Activated CD4-positive, alpha-beta memory T cell treated with anti-CD3 and anti-CD28 coated beads, Interleukin-2, amount 10 ng/mL, durations not matched to agents 7 days and 5 days (primary cell): ENCODE measurements around the gene FAM170B. TPM values are rescaled to one million over a fixed set of nuclear protein-coding genes. Genes with fewer than 3 reads are reported as not detected.
A peak's percentile ranks its signal among the peaks of the same experiment; 100 is the strongest.

Source experiments
- CTCF ChIA-PET: fragments of 350-600 bp; sonication (Branson Sonifier 250); formaldehyde crosslinking; loops from one replicate; lab custom pipeline; 2021; ENCODE audit warnings: antibody characterized with exemption, inconsistent platforms; lab: Charles Lee
- POLR2A ChIA-PET: fragments of 350-600 bp; sonication (Branson Sonifier 250); formaldehyde crosslinking; loops from one replicate; lab custom pipeline; 2021; ENCODE audit warnings: antibody characterized with exemption; lab: Charles Lee
- DNase-seq: peaks from one replicate; pipeline ENCODE4 v3.0.0-alpha.2; 2020
- H3K27ac Mint-ChIP-seq: one replicate; pipeline ENCODE4 v1.8.0; 2021; ENCODE audit warnings: mild to moderate bottlenecking, mixed read lengths
- H3K27me3 Mint-ChIP-seq: one replicate; pipeline ENCODE4 v1.8.0; 2021; ENCODE audit warnings: mixed read lengths
- H3K36me3 Mint-ChIP-seq: one replicate; pipeline ENCODE4 v1.8.0; 2021; ENCODE audit warnings: low read depth, mixed read lengths
- H3K4me1 Mint-ChIP-seq: one replicate; pipeline ENCODE4 v1.8.0; 2021; ENCODE audit warnings: mixed read lengths
- H3K4me3 Mint-ChIP-seq: one replicate; pipeline ENCODE4 v1.8.0; 2021; ENCODE audit warnings: mild to moderate bottlenecking, mixed read lengths
- H3K9me3 Mint-ChIP-seq: one replicate; pipeline ENCODE4 v1.8.0; 2021; ENCODE audit warnings: mixed read lengths
- total RNA-seq, 2 experiments: library from RNA; stranded (reverse); gene quantifications; one replicate each; pipeline ENCODE4 v1.2.3, GENCODE V29; 2021

The FAM170B gene
- total RNA-seq, 2 experiments from 2014 or later: 0.15 to 0.33 TPM

GRCh38 chr10:49174261-49174925 is 40.6 kb upstream of the FAM170B start:
- no peak for DNase-seq

GRCh38 chr10:49173853-49174252 is 40.0 kb upstream of the FAM170B start:
- peaks cover 43% of the 10 kb centered on the region for H3K36me3 Mint-ChIP-seq
- H3K4me3 Mint-ChIP-seq: no peak overlapping the region
- DNase-seq: no peak
- POLR2A ChIA-PET: no interaction called here
- H3K4me1 Mint-ChIP-seq: peaks cover 83% of the 10 kb centered on the region
- no peaks in the 10 kb centered on the region for H3K9me3 Mint-ChIP-seq
- peak overlapping the region; percentile 2 for H3K27ac Mint-ChIP-seq
- no peaks in the 10 kb centered on the region for H3K27me3 Mint-ChIP-seq
- CTCF ChIA-PET: interaction anchor here (1.6 to 2.1 kb wide), 2 partner anchors 10 to 12 kb away, joined by 5 read pairs; no protein-coding TSS in a partner anchor

More at GRCh38 chr10:49174261-49174925, 40.6 kb upstream of the FAM170B start:
- Mint-ChIP-seq H3K27ac (peak overlapping the region; percentile 9), H3K36me3 (peaks cover 41% of the 10 kb centered on the region), H3K4me3 (no peak overlapping the region), H3K4me1 (peaks cover 83% of the 10 kb centered on the region), H3K9me3 (no peaks in the 10 kb centered on the region), H3K27me3 (no peaks in the 10 kb centered on the region)
- POLR2A ChIA-PET: no interaction called here
- CTCF ChIA-PET: interaction anchor here (1.6 to 2.1 kb wide), 2 partner anchors 10 to 12 kb away, joined by 5 read pairs; no protein-coding TSS in a partner anchor

GRCh38 chr10:49173201-49173772 is 39.5 kb upstream of the FAM170B start:
- peak overlapping the region; percentile 2 for H3K27ac Mint-ChIP-seq
- ChIA-PET CTCF (interaction anchor here (1.6 to 2.1 kb wide), 2 partner anchors 9 to 11 kb away, joined by 5 read pairs; no protein-coding TSS in a partner anchor), POLR2A (no interaction called here)
- no peak overlapping the region for H3K4me3 Mint-ChIP-seq
- no peaks in the 10 kb centered on the region for H3K9me3 Mint-ChIP-seq
- H3K4me1 Mint-ChIP-seq: peaks cover 81% of the 10 kb centered on the region
- H3K36me3 Mint-ChIP-seq: peaks cover 38% of the 10 kb centered on the region
- DNase-seq: no peak
- no peaks in the 10 kb centered on the region for H3K27me3 Mint-ChIP-seq

GRCh38 chr10:49172777-49173132 is 38.9 kb upstream of the FAM170B start:
- POLR2A ChIA-PET: no interaction called here
- no peaks in the 10 kb centered on the region for H3K9me3 Mint-ChIP-seq
- H3K4me1 Mint-ChIP-seq: peaks cover 80% of the 10 kb centered on the region
- H3K36me3 Mint-ChIP-seq: peaks cover 37% of the 10 kb centered on the region
- CTCF ChIA-PET: interaction anchor here (1.6 to 2.1 kb wide), 2 partner anchors 9 to 11 kb away, joined by 5 read pairs; no protein-coding TSS in a partner anchor
- DNase-seq: no peak
- H3K27me3 Mint-ChIP-seq: no peaks in the 10 kb centered on the region
- H3K4me3 Mint-ChIP-seq: no peak overlapping the region
- no peak overlapping the region for H3K27ac Mint-ChIP-seq

- peaks cover 36% of the 10 kb centered on the region for H3K36me3 Mint-ChIP-seq
- H3K9me3 Mint-ChIP-seq: no peaks in the 10 kb centered on the region
- CTCF ChIA-PET: interaction anchor here (1.6 to 2.1 kb wide), 2 partner anchors 8 to 10 kb away, joined by 5 read pairs; no protein-coding TSS in a partner anchor
- no peak overlapping the region for H3K4me3 Mint-ChIP-seq
- POLR2A ChIA-PET: no interaction called here
- no peak overlapping the region for H3K27ac Mint-ChIP-seq
- peaks cover 77% of the 10 kb centered on the region for H3K4me1 Mint-ChIP-seq
- no peak for DNase-seq
- H3K27me3 Mint-ChIP-seq: no peaks in the 10 kb centered on the region
Observed at GRCh38 chr10:49172061-49172776, 38.4 kb upstream of the FAM170B start.

- Mint-ChIP-seq H3K4me3 (no peak overlapping the region), H3K27ac (no peak overlapping the region), H3K9me3 (no peaks in the 10 kb centered on the region), H3K4me1 (peaks cover 76% of the 10 kb centered on the region), H3K27me3 (no peaks in the 10 kb centered on the region), H3K36me3 (peaks cover 38% of the 10 kb centered on the region)
- ChIA-PET POLR2A (no interaction called here), CTCF (no interaction called here)
- DNase-seq: no peak
Observed at GRCh38 chr10:49171326-49172060, 37.7 kb upstream of the FAM170B start.

GRCh38 chr10:49170632-49171325 is 37.0 kb upstream of the FAM170B start:
- ChIA-PET POLR2A (interaction anchor here (1.2 kb wide), 1 partner anchor 18 kb away, joined by 3 read pairs; the partner anchor contains the start of gene TMEM273), CTCF (interaction anchor here (1.0 kb wide), 1 partner anchor 15 kb away, joined by 3 read pairs; no protein-coding TSS in a partner anchor)
- Mint-ChIP-seq H3K9me3 (no peaks in the 10 kb centered on the region), H3K27ac (peak overlapping the region; percentile 24), H3K36me3 (peaks cover 40% of the 10 kb centered on the region), H3K27me3 (no peaks in the 10 kb centered on the region), H3K4me1 (peaks cover 72% of the 10 kb centered on the region), H3K4me3 (no peak overlapping the region)
- DNase-seq: no peak

- H3K36me3 Mint-ChIP-seq: peaks cover 40% of the 10 kb centered on the region
- no peak for DNase-seq
- peaks cover 65% of the 10 kb centered on the region for H3K4me1 Mint-ChIP-seq
- no peaks in the 10 kb centered on the region for H3K27me3 Mint-ChIP-seq
- ChIA-PET POLR2A (interaction anchor here (1.2 kb wide), 1 partner anchor 19 kb away, joined by 3 read pairs; the partner anchor contains the start of gene TMEM273), CTCF (interaction anchor here (1.0 kb wide), 1 partner anchor 14 kb away, joined by 3 read pairs; no protein-coding TSS in a partner anchor)
- no peaks in the 10 kb centered on the region for H3K9me3 Mint-ChIP-seq
- peak overlapping the region; percentile 19 for H3K27ac Mint-ChIP-seq
- H3K4me3 Mint-ChIP-seq: no peak overlapping the region
Observed at GRCh38 chr10:49169776-49170175, 36.0 kb upstream of the FAM170B start.

- CTCF ChIA-PET: no interaction called here
- peaks cover 65% of the 10 kb centered on the region for H3K4me1 Mint-ChIP-seq
- H3K27me3 Mint-ChIP-seq: no peaks in the 10 kb centered on the region
- no peak for DNase-seq
- POLR2A ChIA-PET: no interaction called here
- no peaks in the 10 kb centered on the region for H3K9me3 Mint-ChIP-seq
- H3K4me3 Mint-ChIP-seq: no peak overlapping the region
- peaks cover 41% of the 10 kb centered on the region for H3K36me3 Mint-ChIP-seq
- H3K27ac Mint-ChIP-seq: peak overlapping the region; percentile 40
Observed at GRCh38 chr10:49168831-49169500, 35.1 kb upstream of the FAM170B start.

GRCh38 chr10:49168171-49168540 is 34.3 kb upstream of the FAM170B start:
- POLR2A ChIA-PET: interaction anchor here (1.2 kb wide), 1 partner anchor 10 kb away, joined by 6 read pairs; no protein-coding TSS in a partner anchor
- peaks cover 60% of the 10 kb centered on the region for H3K4me1 Mint-ChIP-seq
- CTCF ChIA-PET: interaction anchor here (1.5 kb wide), 1 partner anchor 510 kb away, joined by 5 read pairs; no protein-coding TSS in a partner anchor
- no peak overlapping the region for H3K4me3 Mint-ChIP-seq
- no peaks in the 10 kb centered on the region for H3K27me3 Mint-ChIP-seq
- no peak for DNase-seq
- no peaks in the 10 kb centered on the region for H3K9me3 Mint-ChIP-seq
- H3K36me3 Mint-ChIP-seq: peaks cover 43% of the 10 kb centered on the region
- H3K27ac Mint-ChIP-seq: peak overlapping the region; percentile 0

- DNase-seq: no peak
- Mint-ChIP-seq H3K4me1 (peaks cover 58% of the 10 kb centered on the region), H3K36me3 (peaks cover 48% of the 10 kb centered on the region), H3K27ac (peak overlapping the region; percentile 60), H3K4me3 (no peak overlapping the region), H3K27me3 (no peaks in the 10 kb centered on the region), H3K9me3 (no peaks in the 10 kb centered on the region)
- ChIA-PET CTCF (interaction anchor here (1.0 to 1.5 kb wide), 2 partner anchors 509 to 511 kb away, joined by 3 to 5 read pairs; no protein-coding TSS in a partner anchor), POLR2A (interaction anchor here (1.2 kb wide), 1 partner anchor 10 kb away, joined by 6 read pairs; no protein-coding TSS in a partner anchor)
Observed at GRCh38 chr10:49167425-49168170, 33.8 kb upstream of the FAM170B start.
